Measurements from ENCODE around the gene IMP4. TPM values are rescaled to one million over a fixed set of nuclear protein-coding genes. Genes with fewer than 3 reads are reported as not detected.

The IMP4 gene, protein sequence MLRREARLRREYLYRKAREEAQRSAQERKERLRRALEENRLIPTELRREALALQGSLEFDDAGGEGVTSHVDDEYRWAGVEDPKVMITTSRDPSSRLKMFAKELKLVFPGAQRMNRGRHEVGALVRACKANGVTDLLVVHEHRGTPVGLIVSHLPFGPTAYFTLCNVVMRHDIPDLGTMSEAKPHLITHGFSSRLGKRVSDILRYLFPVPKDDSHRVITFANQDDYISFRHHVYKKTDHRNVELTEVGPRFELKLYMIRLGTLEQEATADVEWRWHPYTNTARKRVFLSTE
- 141 to 198 TPM (median 163 TPM) in 5 replicates for total RNA-seq (2022; extraction: Qiagen RNA extraction; ENCODE audit: low read depth)

GRCh38 chr2:130342533-130343275 lies at the start of gene IMP4:
TSS of gene IMP4 (plus strand) at chr2:130342897. CDS start at chr2:130342933, 36 bp downstream.

GRCh38 chr2:130355578-130356431 lies 13.1 kb downstream of the IMP4 start, which contains the start of gene PTPN18:
TSS of gene PTPN18 (plus strand) at chr2:130356056. CDS start at chr2:130356108, 52 bp downstream.

Other genes with a start within 250 kb of the IMP4 start
- 0.03 TPM in 1 of 5 replicates, not detected in the others for gene POTEF, start 213.7 kb upstream of the IMP4 start, total RNA-seq (2022; extraction: Qiagen RNA extraction; ENCODE audit: low read depth)
- gene CCDC74B, start 197.8 kb upstream of the IMP4 start, total RNA-seq (2022; extraction: Qiagen RNA extraction; ENCODE audit: low read depth) = 5.4 to 7.8 TPM (median 6.5 TPM) in 5 replicates
- 60.5 to 80.8 TPM (median 77.9 TPM) in 5 replicates for gene SMPD4, start 161.3 kb upstream of the IMP4 start, total RNA-seq (2022; extraction: Qiagen RNA extraction; ENCODE audit: low read depth)
- 267 to 463 TPM (median 389 TPM) in 5 replicates for gene MZT2B, start 160.6 kb upstream of the IMP4 start, total RNA-seq (2022; extraction: Qiagen RNA extraction; ENCODE audit: low read depth)
- not detected in 5 replicates for gene TUBA3E, start 144.5 kb upstream of the IMP4 start, total RNA-seq (2022; extraction: Qiagen RNA extraction; ENCODE audit: low read depth)
- gene PTPN18, start 13.2 kb downstream of the IMP4 start, total RNA-seq (2022; extraction: Qiagen RNA extraction; ENCODE audit: low read depth) = 26.9 to 29.3 TPM (median 27.3 TPM) in 5 replicates
- gene POTEI, start 166.4 kb downstream of the IMP4 start, total RNA-seq (2022; extraction: Qiagen RNA extraction; ENCODE audit: low read depth) = not detected in 5 replicates
- gene CFC1B, start 178.3 kb downstream of the IMP4 start, total RNA-seq (2022; extraction: Qiagen RNA extraction; ENCODE audit: low read depth) = not detected in 5 replicates